ENCODE measurements around the gene ATP6V0B. TPM values are rescaled to one million over a fixed set of nuclear protein-coding genes. Genes with fewer than 3 reads are reported as not detected.

ATP6V0B gene
- total RNA-seq, 4 donors from 2014 or later, result 70.1 to 169 (median 135) TPM

- TF ChIP-seq POLR2A (IDR thresholded peaks at IDR 0.05), result no peak
- TF ChIP-seq CTCF (IDR thresholded peaks at IDR 0.05), result no peak
- Histone ChIP-seq H3K27me3 (no peaks in the 10 kb centered on the region), H3K9me3 (no peaks in the 10 kb centered on the region), H3K27ac (peak overlapping the region; percentile 95 to 98 (median 98)), H3K4me1 (peaks cover 27 to 46% (median 30%) of the 10 kb centered on the region in 3 donors), H3K36me3 (peaks cover 0 to 17% (median 4%) of the 10 kb centered on the region in 3 donors), H3K4me3 (peak overlapping the region; percentile 69 to 89 (median 79))
- intact Hi-C loops (cut with DNase I), result loop anchor here (10.0 kb wide), 1 partner anchor 89 kb away; the partner anchor contains the start of gene SLC6A9
- 0 to 3% methylated on average over 3 of the region's 3 CpGs for WGBS, 2 donors
- no peak for DNase-seq
These were observed 29.0 kb upstream of the ATP6V0B start for GRCh38 chr1:43945674-43946235.

DNA sequence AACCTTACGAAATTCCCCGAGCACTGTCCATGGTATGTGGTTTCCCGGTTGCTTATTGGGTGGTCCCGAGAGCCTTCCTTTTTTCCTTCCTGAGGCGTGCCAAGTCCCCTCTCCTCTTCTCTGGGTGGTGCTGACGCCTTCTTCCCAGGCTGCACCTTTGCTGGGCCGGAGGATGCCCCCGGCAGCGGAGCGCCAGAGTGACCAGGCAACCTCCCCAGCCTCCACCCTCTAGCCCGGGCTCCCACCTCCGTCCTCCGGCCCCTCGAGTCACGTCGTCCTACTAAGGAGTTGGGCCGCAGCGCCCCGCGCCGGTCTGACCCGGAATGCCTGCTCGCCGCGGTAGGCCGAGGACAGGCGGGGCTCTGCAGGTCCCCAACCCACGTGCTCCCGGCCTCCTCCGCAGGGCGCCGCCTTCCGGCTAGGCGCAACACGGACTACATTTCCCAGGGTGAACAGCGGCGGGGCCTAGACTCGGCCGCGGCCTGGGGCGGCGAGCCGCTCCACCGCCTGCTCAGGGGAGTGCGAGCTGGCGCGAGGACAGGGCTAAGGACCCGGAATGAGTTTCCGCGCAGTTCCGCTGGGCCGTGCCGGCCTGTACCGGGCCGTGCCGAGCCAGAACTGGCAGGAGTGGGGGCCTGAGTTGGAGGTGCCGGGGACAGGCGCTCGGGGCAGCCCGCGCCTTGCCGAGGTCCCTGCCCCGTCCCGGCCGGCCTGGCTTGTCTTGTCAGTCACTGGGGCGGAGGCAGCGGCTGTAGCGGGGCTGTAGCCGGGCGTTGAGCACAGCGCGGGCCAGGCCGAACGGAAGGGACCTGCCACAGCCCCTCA lies 28.3 kb upstream of the ATP6V0B start, which contains the start of gene IPO13:
Gene IPO13 (plus strand): TSS at position 715 of the 825 bp plus-strand sequence. CDS start 651 bp downstream, outside the sequence.
- intact Hi-C loops (cut with DNase I), result loop anchor here (10.0 kb wide), 1 partner anchor 88 kb away; the partner anchor contains the start of gene SLC6A9

GRCh38 chr1:43947061-43947873 lies 27.5 kb upstream of the ATP6V0B start:
- intact Hi-C loops (cut with DNase I), result loop anchor here (10.0 kb wide), 1 partner anchor 88 kb away; the partner anchor contains the start of gene SLC6A9
- DNase-seq, result peak; percentile 67
- Histone ChIP-seq H3K4me3 (peak overlapping the region; percentile 69 to 89 (median 79)), H3K9me3 (no peaks in the 10 kb centered on the region), H3K4me1 (peaks cover 27 to 54% (median 30%) of the 10 kb centered on the region in 3 donors), H3K36me3 (peaks cover 0 to 19% (median 6%) of the 10 kb centered on the region in 3 donors), H3K27ac (peak overlapping the region; percentile 95 to 98 (median 98)), H3K27me3 (no peaks in the 10 kb centered on the region)
- TF ChIP-seq CTCF (IDR thresholded peaks at IDR 0.05), result no peak
- TF ChIP-seq POLR2A (IDR thresholded peaks at IDR 0.05), result no peak
- 7% methylated on average over 5 of the region's 27 CpGs; no CpG with 5 or more reads in 1 of the 2 donors for WGBS, 2 donors

More for the DNA sequence above, 28.3 kb upstream of the ATP6V0B start, which contains the start of gene IPO13:
- DNase-seq, result peak; percentile 67
- Histone ChIP-seq H3K4me3 (peak within 1 kb of the TSS; percentile 69 to 89 (median 79)), H3K36me3 (peaks cover 0 to 19% (median 6%) of the 10 kb centered on the region in 3 donors), H3K4me1 (peaks cover 27 to 46% (median 30%) of the 10 kb centered on the region in 3 donors), H3K27me3 (no peaks in the 10 kb centered on the region), H3K27ac (peak within 1 kb of the TSS; percentile 95 to 98 (median 98)), H3K9me3 (no peaks in the 10 kb centered on the region)
- TF ChIP-seq POLR2A (IDR thresholded peaks at IDR 0.05), result peak in 2 of 4 donors; percentile 66 to 79
- TF ChIP-seq CTCF (IDR thresholded peaks at IDR 0.05), result peak; percentile 69 to 94 (median 84)
- 0 to 1% methylated on average over 6 to 7 of the region's 74 CpGs for WGBS, 2 donors

- Histone ChIP-seq H3K27me3 (no peaks in the 10 kb centered on the region), H3K27ac (no peak overlapping the region), H3K9me3 (no peaks in the 10 kb centered on the region), H3K36me3 (peaks cover 0 to 19% (median 6%) of the 10 kb centered on the region in 3 donors), H3K4me1 (peaks cover 27 to 61% (median 30%) of the 10 kb centered on the region in 3 donors), H3K4me3 (peak overlapping the region; percentile 69 to 89 (median 79))
- DNase-seq, result no peak
- TF ChIP-seq POLR2A (IDR thresholded peaks at IDR 0.05) (no peak), CTCF (IDR thresholded peaks at IDR 0.05) (no peak)
- WGBS, 2 donors, result 23 to 30% methylated on average over 2 of the region's 3 CpGs
- intact Hi-C loops (cut with DNase I), result loop anchor here (10.0 kb wide), 1 partner anchor 87 kb away; the partner anchor contains the start of gene SLC6A9
These were observed 26.8 kb upstream of the ATP6V0B start for GRCh38 chr1:43947874-43948437.
